Activated T-helper 1 cell treated with Interleukin-2 at 50 U/mL for 16 hours (primary cell): Measurements from ENCODE around the gene NBDY.

Source experiments
- DNase-seq: peaks from one replicate; pipeline ENCODE4 v3.0.0-alpha.2; 2020; ENCODE audit warnings: low read depth

The NBDY gene

GRCh38 chrX:56786889-56787733 is 58.1 kb downstream of the NBDY start:
- no peak for DNase-seq

- no peak for DNase-seq
Measured at GRCh38 chrX:56787734-56788152, 58.7 kb downstream of the NBDY start.

DNA sequence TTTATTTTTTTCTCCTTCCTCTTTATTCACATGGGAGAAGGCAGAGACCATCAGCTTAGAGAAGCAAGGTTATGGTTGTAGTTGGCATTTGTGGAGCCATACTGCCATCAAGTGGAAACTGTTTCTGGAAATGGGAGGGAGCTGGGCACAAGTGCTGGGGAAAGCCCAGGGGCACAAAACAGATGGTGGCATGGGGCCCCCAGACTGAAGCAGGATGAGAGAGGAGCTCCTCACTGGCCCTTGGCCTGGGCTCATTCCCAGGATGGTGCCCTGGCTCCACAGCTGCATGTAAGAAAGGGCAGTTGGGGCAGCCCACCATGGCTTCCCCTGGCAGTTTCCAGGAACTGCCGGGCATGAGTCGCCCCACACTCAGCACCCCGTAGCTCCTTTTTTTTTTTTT is 59.2 kb downstream of the NBDY start:
- DNase-seq: no peak

GRCh38 chrX:56788717-56789122 is 59.7 kb downstream of the NBDY start:
- DNase-seq: peak; percentile 50

DNA sequence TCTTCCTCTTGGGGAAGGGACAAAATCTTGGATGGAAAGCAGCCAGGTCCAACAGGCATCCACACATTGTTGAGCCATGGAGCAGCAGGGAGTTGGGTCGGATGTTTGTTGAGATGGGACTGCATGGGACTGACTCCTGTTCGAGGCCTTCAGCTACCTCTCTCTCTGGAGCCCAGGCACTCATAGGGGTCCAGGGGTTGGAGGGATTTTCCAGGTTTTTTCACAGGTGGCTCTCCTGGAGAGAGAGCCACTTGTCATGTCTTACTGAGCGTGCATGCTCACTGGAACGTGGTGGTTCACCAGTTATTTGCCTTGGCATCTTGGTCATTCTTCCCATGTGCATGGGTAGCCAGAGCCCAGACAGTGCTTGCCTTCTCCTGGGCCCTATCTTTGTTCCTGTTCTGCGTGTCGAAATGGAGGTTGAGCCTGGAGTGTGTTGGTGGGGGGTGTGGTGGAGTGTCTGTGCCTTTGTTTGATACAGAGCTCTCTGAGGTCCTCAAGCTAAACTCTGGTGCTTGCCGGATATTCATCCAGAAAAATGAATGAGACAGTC is 60.6 kb downstream of the NBDY start:
- no peak for DNase-seq

DNA sequence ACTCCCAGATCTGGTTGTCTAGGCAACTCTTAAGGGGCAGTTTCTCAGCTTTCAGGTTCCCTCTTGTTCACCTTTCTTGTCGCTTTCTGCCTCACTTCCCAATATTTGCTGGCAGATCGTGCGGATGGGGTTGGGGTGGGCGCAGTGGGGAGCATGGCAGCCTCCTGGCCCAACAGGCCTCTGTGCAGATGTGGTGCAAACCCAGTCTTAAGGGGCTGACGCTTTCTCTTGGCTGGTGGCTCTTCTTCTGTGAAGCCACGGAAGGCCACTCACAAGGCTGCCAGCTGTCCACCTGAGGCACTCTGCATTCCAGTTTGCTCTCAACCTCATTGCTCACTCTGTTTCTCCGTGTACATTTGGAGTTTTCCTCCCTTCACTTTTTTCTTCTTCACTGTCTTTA is 61.7 kb downstream of the NBDY start:
- DNase-seq: no peak

- no peak for DNase-seq
Measured at GRCh38 chrX:56791456-56791855, 62.4 kb downstream of the NBDY start.

DNA sequence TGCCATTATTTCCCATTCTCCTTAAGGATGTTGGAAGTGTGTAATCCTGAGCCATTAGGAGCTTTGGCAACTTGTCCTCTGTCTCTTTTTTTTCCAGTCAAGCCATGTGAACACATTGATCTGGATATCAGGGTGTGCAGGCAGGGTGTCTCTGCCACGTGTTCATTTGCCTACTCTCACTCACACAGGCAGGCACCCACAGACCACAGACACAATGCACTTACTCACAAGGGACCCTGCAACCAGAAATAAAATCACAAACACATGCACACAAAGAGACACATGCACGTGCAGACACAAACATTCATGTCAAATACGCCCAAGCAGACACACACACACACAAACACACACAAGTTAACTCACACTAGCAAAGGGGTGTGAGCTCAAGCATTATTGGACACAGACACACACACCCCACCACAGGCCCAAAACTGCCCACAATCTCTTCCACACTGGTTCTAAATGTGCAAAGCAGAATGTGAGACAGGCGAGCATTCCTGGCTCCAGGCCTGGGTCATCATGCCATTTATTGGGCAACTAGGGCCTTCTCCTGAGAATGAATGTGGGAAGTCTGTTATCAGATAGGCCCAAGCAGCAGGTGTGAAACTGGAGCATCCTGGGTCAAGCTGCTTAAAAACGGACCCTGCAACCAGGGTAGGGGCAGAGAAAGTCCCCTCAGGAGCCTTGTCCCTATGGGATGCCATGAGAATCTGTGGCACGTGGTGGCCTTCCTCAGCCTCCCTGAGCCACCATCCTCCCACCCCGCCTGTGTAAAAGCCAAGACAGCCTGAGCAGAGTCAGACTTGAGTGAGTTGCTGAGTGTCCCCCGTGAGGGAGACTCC is 63.4 kb downstream of the NBDY start:
- DNase-seq: no peak

DNA sequence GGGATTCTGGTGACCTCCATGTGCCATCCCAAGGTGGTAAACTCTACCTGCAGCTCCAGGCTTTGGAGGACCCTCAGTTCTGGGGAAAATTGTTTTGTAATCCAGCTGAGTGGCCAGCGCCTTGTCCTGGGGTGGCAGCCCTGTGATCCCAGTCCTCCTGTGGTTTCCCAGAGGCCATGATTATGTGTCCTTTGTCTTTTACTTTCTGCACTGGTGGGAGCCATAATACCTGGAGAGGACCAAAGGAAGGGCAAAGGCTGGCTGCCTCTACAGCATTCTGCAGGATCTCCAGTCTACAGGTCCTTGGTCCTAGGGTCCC is 64.0 kb downstream of the NBDY start:
- DNase-seq: no peak

DNA sequence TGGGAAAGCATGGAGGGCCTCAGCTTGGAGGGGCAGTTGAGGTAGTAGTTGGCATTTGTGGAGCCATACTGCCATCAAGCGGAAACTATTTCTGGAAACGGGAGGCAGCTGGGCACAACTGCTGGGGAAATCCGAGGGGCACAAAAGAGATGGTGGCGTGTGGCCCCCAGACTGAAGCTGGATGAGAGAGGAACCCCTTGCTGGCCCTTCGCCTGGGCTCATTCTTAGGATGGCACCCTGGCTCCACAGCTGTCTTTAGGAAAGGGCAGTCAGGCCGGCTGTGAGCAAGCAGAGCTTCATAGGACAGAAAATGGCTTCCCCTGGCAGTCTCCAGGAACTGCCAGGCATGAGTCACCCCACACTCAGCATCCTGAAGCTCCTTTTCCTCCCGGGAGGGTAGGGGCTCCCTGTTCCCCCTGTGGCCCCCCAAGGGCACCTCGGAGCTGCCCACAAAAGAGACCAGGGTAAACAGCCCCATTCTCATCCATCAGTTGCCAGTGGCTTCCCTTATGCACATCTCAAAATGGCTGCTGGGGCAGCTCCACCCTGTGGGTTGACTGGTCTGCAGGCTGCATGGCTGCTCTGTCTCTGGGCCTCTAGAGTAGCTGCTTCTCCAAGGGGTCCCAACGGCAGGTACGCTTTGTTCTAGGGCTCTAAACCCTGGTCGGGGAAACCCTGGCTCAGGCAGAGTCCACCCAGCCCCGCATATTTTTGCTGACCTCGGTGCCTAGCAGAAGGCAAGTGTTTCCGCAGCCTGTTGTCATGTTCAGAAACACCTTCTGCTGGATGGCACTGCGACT is 64.7 kb downstream of the NBDY start:
- no peak for DNase-seq

DNA sequence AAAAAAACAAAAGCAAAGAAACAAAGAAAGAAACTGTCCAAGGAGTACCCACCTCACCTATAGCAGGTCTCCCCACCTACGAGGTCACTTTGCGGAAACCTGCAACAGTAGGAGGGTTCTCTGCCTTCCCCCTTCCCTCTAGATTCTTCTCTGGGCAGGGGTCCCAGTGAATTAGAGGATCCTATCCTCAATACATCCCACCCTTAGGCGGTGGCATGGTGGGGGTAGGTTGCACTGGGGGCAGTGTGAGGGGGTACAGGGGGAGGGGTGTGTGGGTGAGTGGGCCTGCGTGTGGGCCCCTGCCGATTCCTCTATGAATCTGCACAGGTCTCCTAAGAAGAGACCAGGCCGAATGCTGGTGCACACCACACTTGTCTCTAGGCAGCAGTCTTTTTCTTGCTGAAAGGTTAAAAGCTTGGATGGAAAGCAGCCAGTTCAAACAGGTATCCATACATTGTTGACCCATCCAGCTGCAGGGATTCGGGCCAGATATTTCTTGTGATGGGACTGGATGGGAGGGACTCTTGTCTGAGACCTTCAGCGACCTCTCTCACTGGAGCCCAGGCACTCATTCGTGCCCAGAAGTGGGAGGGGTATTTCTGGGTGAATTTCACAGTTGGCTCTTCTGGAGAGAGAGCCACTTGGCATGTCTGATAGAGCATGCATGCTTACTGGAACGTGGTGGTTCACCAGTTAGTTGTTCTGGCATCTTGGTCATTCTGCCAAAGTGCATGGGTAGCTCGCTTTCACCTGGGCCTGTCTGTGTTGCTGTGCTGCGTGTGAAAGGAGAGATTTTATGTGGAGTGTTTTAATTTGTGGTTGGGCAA is 65.6 kb downstream of the NBDY start:
- DNase-seq: no peak

- DNase-seq: no peak
Measured at GRCh38 chrX:56795309-56795868, 66.3 kb downstream of the NBDY start.

DNA sequence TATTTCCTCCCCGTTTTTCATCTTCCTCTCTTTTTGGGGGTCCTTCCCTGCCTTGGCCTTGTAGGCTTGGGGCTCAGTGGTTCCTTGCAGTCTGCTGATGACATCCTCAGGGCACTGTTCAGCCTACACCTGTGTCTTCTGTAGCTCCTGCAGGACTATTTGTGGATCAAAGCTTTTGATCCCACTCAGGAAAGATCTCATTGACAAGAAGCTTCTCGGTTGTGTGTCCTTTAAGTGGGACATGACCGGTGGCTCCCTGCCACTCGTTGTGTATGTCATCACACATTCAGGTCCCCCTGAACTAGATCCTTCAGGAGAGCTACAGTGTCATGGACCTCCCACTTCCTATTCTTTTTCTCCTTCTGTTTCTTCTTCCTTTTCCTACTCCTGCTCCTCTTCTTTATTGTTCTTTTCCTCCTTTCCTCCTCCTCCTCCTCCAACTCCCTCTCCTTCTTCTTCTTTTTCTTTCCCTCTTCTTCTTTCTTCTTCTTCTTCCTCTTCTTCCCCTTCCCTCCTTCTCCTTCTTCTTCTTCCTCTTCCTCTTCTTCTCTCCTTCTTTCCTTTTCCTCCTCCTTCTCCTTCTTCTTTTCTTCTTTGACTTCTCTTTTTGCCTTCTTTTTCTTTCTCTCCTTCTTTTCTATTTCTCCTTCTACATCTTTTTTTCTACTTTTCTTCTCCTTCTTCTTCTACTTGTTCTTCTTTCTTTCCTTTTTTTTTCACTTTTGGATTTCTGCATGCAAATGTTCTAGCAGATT is 67.8 kb downstream of the NBDY start:
- DNase-seq: no peak

DNA sequence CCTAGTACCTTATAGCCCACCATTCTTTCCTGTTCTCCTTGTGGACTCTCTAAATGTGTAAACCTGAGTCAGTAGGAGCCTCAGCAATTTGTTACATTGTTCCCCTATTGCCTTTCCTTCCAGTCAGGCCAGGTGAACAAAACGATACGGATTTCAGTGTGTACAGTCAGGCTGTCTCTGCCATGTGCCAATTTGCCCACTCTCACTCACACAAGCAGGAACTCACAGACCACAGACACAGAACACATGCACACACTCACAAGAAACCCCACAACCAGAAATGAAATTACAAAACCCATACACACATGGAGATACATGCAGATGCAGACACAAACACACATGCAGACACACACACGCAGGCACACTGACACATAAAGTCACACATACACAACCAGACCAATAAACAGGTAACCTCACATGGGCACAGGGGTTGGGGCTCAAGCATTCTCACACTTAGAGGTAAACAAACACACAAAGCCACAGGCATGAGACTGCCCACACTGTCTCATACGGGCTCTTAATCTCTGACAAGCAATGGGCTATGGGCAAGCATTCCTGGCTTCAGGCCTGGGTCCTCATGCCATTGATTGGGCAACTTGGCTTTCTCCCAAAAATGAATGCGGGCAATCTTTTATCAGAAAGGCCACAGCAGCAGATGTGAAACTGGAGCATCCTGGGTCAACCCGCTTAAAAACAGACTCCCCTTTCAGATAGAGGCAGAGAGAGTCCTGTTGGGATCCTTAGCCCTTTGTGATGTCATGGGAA is 68.7 kb downstream of the NBDY start:
- DNase-seq: no peak

GRCh38 chrX:56798339-56798711 is 69.3 kb downstream of the NBDY start:
- DNase-seq: no peak

DNA sequence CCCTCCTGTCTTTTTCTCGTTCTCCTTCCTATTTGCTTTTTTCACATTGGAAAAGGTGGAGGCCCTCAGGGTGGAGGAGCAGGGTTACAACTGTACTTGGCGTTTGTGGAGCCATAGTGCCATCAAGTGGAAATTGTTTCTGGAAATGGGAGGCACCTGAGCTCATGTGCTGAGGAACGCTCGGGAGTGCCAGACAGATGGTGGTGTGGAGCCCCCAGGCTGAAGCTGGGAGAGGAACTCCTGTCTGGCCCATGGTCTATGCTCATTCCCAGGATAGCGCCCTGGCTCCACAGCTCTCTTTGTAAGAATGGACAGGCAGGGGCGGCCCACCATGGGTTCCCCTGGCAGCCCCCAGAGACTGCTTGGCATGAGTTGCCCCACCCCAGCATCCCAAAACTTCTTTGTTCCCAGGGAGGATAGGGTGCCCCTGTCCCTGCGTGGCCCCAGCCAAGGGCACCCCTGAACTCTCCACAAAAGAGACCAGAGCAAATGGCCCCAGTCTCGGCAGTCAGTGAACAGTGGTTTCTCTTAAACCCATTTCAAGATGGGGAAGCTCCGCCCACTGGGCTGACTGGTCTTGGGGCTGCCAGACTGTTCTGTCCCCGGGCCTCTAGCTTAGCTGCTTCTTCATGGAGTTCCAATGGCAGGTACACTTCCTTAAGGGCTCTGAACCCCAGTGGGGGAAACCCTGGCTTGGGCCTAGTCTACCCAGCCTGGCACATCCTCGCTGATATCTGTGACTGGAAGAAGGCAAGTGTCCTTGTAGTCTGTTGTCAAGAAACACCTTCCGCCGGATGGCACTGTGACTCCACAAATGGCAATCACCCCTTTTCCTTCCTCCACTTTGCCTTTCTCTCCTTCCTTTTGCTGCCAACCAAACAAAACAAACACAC is 70.1 kb downstream of the NBDY start:
- DNase-seq: no peak

GRCh38 chrX:56800307-56800706 is 71.3 kb downstream of the NBDY start:
- no peak for DNase-seq

DNA sequence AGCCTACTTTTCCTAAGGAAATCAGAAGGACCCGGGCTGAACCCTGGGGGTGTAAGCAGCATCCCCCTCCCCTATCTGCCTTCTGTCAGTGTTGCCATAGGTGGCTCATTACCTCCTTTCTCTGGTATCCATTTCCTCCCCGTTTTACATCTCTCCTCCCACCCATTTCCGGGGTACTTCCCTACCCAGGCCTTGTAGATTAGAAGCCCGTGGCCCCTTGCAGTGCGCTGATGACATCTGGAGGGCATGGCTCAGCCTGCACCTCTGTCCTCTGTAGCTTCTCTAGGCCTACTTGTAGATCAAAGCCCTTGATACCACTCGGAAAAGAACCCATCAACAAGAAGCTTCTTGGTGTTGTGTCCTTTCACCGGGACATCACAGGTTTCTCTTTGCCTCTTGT is 71.8 kb downstream of the NBDY start:
- DNase-seq: peak; percentile 20

- DNase-seq: no peak
Measured at GRCh38 chrX:56802428-56802827, 73.4 kb downstream of the NBDY start.
